ENCODE data around the gene WDR86.

WDR86 gene

DNA sequence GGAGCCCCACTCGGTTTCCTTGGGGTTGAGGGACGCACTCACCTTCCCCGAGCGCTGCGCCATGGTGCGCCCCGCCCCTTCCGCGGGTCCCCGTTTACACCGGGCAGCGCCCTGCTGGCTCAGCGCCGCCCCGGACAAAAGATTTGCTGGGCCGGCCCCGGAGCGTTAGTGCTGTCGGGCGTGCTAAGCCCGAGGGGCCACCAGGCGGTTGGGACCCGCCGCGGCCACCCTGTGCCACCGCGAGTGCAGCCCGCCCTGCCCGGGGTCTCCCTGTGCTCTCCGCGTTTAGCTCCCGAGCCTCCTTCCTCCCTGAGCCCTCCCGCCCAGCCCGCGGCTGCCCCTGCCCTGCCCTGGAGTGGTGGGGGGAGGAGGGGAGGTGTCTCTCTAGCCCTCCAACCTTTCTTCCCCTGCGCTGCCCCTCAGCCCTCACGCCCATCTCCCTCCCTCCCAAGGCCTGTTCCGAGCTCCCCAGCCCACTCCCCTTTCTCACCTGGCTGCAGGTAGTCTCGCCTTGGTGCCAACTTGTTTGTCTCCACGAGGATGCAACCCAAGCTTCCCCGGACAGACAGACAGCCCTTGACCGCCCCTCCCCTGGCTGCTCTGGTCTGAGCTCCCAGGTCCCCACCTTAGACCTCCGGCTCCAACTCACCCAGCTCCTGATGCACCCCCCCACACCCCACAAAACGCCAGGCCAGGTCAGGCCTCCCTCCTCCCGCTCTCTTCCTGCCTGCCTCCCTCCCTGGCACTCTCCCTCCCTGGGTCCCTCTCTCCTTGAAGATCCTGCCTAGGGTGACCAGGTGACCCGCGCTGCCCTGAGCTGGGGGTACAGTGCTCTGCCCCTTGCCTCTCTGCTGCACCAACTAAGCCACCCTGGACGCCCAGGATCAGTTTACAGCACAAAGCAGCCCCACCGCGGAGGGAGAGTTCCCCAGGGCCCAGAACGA is 30.3 kb upstream of the WDR86 start, which contains the start of gene CRYGN:
CRYGN (minus strand) TSS at position 287 of the 944 bp plus-strand sequence; CDS start at position 63, 224 bp downstream.
- DNase-seq = no peak

DNA sequence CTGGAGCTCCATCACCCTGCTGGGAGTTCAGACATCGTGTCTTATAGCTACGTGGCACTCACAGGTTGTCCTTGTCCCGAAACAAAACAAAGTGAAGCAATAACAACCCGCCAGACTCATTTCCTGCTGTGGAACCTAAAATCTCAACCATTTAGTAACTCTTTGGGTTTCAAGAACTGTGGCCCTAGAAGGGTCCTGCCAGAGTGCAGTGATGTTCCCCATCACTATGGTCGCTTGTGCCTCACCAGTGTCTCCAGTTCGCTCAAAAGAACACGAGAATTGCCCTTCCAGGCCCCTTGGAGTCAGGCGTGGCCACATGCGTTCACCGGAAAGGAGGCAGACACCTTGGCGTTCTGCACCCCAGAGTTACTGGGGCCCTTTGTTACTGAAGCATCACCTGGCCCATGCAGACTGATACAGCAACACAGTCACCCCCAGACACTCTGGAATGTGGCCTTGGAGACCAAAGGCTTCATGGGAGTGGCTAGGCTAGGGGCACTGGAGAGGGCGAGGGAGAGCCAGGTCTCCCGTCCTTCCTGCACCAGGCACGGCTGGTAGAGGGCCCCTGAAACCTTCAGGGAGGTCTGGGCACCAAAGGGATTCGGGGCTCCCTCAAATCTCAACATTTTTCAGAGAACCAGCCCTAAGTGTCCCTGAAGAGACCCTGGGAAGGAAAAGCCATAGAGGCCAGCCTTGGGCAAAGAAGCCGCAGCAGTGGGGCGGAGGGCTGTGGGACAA is 29.2 kb upstream of the WDR86 start:
- DNase-seq = no peak

DNA sequence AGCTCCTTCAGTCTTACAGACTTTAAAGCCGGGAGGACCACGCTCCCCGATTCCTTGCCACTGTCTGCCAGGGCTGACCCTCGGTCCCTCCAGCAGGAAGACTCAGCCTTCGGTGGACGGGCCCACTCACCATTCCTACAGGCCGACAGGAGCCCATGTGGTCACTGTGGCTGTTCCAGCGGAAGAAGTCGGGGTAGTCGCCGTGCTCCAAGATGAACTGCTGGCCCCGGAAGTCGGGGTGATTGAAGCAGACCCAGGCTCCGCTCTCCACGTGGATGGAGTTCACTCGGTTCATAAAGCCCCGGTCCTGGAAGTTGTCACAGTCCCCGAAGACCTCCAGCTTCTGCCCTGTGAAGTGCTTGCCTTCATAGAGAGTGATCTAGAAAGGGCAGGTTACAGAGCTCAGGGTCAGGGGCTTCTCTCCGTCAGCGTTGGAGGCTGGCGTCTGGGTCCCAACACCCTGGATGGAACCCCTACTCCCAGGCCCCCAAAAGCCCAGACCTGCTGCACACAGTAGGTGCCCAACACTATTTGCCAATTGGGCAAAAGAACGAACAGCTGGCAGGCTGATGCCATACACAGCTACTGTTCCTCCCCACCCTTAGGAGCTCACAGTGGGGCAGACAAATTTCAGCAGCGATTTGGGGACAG is 28.2 kb upstream of the WDR86 start:
- DNase-seq = no peak

DNA sequence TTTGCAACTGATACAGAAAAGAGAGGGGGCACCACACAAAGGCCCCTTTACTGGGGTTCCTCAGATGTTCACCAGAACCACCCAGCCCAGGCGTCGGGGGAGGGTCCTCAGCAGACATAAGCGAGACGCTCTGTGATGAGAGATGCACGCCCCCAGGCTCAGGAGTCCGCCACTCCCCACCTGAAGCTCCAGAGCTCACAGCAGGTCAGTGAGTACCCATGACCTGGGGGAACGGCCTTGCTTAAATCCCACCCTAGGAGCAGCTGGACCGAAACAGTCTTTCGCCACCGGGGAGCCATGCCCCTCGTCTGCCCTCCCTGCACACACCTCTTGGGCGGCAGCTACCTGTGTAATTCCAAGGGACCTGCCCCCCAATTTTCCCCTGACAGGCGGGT is 27.3 kb upstream of the WDR86 start:
- DNase-seq = no peak

DNA sequence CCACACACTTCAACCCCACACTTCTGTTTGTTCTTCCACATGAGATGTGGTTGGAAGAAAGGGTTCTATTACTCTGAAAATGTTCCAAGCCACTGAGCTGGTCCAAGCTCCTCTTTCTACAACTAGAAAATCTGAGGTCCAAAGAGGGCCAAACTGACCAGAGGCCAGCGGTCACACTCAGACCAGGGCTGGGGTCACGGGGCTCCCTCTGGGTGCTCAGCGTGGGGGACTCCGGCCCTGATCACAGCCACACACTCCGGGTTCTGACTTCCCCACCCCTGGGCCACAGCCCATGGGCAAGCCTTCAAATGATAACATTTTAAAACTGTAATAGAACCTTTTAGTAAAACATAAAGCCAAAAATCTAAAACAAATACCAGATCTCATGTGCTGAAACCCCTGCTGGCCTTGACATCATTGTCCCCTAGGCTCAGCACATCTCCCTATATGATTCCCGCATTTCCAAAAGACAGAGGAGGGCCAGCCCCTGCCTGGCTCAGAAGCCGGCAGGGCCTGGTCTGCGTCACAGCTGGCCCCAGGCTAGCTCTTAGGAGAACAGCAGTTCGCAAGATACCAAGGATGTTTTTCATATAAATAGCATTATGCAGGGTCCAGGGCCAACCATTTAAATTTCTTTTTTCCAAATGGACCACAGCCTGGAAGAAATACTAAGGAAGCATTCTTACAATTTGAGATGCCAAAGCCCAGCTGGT is 26.8 kb upstream of the WDR86 start:
- DNase-seq = no peak

DNA sequence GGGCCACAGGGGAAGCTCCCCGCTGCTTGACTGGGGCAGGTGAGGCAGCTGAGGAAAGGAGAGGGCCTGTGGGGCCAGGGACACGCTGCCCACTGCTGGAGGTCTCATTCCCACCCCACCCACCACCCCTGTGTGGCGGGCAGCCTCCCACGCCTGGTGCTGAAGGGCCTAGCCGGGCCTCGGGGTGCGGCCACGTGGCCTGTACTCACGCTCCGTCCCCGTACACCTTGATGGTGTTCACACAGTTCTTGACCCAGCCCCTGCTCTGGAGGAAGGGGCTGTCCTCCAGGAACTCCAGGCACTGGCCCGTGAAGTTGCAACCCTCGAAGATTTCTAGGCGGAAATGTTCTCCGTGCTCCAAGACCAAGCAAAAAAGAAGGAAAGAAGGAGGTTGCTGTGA is 26.1 kb upstream of the WDR86 start:
- DNase-seq = no peak

DNA sequence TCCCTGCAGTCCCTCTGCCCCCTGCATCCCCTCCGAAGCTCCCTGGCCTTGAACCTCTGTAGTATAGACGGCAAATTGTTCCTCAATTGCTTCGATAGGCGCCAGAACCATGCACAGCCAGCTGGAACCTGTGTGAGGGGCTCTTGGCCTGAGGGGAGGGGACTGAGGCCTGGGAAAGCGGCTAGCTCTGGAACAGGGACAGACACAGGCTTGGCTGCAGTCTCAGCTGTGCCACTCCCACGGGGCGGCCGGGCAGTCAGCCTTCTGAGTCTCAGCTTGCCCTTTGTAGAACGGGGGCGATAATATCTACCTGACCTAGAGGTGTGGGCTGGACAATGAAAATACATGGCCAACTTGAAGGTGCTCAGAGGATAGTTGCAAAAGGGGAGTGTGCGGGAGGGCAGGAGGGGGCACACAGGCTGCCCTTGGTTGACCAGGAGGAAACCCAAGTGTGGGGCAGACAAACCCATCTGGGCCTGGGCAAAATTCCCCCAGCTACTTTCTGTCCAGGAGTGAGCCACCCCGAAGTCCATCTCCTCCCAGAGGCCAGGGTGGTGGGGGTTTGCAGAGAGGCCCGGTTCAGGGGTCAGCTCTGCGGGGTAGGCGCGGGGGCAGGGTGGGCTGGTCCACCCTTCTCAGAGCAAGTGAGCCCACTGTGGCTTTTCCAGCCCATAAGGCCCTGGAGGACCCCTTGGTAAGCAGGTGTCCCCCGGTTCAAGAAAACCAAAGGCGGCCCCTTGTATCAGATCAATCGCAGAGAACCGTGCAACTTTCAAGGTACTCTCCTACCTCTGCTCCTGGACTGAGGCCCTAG is 25.5 kb upstream of the WDR86 start:
- DNase-seq = no peak

DNA sequence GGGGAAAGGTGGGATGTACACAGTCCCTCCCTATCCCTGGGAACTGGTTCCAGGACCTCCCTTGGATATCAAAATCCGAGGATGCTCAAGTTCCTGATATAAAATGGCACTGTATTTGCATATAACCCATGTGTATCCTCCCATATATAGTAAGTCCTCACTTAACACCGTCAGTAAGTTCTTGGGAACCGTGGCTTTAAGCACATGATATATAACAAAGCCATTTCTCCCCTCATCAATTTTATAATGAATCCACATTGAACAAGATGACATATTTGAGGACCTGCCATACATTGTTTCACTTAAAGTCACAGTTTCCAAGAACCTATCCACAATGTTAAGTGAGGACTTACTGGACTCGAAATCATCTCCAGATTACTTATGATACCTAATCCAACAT is 24.7 kb upstream of the WDR86 start:
- DNase-seq = no peak

DNA sequence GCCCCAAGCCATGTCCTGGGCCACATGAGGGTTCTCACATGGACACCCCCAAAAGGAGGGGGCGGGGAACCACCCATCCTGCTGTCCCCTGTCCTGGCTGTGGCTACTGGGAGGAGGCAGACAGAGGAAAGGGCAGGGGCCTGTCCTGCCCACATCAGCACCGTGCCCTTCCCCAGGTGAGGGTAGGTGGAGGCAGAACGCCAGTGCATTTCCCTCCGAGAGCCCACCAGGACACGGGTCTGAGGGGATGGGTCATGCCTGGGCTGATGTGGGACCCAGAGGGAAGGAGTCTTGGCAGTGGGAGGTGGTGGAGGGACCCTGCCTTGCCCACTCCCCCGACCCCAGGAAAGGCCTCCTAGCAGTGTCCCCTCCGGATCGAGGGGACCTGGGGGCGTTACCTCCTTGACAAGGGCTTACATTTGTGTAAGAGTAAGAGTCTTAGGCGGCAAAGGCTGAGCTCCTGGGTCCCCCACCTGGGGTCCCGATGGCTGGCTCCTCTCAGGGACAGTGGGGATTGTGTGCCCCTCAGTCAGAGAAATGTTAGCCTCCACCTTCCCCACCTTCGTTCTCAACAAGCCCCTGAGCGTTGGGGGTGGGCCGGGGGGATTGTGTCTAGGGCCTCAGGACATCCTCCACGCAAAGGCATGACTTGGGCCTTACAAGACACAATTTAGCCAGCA is 24.0 kb upstream of the WDR86 start:
- DNase-seq = no peak

DNA sequence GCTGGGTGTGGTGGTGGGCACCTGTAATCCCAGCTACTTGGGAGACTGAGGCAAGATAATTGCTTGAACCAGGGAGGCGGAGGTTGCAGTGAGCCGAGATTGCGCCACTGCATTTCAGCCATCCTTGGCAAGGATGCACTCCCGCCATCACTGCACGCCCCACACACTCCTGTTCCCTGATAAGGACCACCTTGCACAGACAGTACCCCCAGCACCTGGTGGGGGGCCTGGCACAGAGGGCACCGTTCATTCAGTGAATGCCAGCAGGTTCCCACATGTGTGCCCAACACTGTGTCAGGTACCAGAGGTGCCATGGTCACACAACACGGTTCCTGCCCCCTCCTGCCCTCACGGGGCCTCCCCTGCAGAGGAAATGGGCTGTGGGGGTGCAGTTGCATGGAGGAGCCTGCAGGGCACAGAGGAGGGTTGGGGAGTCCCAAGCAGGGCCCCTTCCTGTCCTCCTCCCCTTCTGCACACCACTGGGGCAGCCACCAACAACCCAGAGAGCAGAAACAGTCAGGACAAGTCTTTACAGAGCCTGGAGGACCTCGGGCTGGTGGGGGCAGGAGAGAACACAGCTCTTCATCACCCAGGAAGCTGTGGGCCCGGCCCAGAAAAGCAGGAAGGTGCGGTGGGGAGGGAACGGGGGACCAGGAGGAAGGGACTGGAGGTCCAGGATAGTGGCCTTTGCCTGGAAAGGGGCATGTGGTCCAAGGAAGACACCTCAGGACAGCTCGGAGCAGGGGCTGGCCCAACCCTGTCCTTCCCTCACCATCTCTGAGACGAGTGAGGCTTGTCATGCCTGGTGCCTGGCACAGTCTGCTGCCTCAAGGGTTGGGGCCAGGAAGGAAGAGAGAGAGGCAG is 23.1 kb upstream of the WDR86 start:
- DNase-seq = no peak

DNA sequence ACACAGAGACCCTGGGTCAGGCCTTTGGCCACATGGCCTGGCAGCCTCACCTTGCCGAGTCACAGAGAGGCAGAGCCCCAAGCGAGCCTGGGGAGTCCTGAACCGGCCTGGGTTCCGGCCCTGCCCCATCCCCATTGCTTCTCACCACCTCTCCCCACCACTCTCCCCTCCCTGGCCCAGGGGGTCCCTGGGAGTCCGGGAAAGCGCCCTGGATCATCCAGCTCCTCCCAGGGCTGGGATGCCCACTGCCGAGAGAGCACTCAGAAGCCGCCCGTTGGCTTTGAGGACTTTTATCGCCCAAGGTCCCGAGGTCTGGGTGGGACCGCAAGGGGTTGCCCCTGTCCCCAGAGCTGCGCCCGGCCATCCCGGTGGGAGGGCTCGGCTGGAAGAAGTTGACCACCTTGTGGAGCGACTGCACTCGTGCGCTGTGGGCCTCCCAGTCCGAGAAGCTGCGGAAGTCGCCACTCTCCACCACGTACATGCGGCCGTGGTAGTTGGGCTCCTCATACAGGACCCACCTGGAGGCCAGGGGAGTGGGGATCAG is 22.0 kb upstream of the WDR86 start:
- DNase-seq = no peak

DNA sequence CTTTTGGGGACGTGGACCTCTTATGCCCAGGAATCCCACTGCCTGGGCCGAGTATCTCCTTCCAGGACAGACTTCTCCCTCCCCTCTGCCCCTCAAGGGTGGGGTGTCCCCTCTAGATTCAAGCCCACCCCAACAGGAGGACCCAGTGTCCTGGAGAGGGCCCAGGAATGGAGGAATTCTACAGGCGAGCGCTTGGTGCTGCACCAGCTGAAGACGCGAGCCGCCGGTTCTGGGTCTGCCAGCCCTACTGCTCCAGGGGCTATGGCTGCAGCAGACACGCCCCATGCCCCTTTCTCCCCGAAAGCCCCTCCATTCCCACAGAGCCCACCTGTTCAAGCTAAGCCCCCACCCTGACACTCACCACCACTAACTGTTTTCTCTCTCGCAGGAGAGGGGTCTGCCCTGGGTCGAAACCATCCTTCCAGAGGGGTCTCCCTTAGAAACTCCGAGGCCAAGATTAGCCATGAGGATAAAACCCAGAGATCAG is 21.5 kb upstream of the WDR86 start:
- no peak for DNase-seq

DNA sequence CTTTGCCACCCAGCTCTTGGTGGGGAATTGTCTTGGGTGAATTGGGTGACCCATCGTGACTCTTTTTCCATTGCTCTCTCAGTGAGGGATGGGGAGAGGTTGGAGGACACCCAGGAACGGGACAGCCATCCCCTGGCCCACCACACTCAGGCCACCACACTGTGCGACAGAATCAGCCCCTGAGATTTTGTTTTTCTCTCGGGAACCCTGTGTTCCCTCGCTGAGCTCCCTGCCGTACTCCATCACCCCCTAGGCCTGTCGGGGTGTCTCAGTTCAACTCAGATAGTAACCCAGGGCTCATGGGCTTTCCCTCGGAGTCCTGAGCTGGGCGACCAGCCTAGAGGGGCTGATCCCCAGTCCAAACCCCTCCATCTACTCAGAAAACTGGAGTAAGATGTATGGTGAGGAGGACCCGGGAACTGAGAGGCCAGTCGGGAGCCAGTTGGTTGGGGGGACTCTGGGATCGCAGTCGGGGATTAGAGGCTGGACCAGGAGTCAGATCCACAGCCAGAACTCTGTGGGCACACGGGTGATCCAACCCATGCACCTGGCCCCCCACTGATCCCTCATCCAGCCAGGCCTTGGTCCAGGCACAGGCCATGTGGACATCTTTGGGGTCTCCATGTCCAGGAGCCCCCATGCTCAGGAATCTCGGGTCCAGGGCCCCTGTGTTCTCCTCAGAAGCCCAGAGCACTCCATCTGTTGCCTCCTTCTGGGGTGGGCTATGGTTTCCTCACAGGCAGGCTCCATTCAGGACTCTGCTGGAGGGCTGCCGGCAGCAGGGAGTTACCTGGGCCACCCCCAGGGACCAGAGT is 20.8 kb upstream of the WDR86 start:
- DNase-seq = no peak

DNA sequence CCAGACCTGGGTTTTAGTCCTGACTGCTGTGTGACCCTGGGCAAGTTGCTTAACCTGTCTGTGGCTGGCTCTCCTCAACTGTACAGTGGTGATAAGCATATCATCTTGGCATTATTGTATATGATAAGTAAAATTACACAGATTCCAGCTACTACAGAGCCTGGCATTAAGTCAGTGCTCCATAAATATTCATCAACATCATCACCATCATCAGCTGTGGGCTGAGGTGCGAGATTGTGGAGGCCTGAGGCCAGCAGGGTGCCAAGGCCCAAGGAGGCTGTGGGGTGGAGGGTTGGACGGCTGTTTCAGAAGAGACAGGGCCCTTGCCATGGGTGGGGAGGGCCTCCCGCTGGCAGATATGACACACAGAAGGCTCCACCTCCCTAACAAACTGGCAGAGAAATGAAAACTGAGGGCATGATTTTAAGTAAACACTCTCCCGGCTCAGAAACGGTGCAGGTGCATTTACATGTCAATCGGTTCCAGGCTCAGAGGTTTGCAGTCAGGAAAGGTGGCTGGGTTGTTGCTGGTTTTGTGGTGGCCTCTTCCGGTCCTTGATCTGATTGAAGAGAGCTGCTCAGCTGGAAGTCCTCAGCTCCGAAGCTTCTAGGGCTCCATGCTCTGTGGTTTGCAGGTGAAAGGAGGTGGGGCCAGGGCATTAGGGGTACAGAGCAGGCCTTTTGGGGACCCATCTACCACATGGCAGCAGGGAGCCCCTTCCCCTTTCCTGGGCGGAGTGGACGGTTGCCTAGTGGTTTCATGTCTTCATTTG is 19.9 kb upstream of the WDR86 start:
- no peak for DNase-seq

DNA sequence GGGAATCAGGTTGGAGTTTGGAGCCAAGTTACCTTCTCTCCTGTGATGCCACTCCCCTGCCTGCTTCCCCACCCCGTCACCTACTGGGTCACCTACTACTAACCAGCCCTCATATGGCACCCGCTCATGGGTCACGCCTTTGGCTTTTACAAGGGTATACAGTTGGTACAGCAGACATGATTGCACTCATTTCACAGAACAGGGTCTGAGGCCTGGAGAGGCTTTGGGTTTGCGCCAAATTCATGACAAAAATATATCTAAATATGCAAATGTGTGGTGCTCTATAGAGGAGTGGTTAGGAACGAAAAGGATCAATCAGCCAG is 19.4 kb upstream of the WDR86 start:
- no peak for DNase-seq

DNA sequence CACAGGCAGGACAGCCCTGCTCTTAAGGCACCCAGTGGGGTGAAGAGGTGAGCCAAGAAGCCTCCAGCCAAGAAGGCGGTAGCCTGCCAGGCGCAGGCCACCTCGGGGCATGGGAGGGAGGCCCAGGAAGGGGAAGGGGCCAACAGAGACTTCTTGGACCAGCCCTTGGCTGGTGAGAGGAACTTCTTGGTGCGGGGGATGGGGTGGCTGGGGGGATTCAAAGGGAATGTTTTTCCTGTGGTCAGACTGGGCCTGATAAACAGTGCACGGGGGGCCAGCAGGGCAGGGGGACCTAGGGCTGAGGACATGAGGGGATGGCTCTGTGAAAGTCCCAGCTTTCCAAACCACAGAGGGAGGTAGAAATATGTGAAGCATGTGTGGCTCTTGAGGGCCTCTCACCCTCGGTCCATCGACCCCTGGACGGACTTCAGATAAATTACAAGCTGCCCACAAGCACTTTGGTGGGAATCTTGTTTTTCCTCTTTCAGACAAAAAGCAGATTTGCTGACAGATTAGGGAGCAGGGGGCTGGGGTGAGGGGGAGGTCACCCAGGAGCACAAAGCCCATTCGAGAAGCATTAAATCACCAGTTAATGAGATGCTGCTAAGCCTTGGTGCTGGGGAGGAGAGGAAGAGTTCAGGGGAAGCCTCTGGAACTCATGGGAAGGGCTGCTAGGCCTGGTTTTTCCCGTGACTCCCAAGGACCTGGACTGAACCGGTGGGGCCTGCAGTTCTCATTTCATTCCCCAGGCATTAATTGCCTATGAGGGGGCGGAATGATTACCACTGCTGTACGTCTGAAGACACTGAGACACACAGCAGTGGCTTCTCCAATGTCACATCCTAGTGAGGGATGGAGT is 18.8 kb upstream of the WDR86 start:
- no peak for DNase-seq

DNA sequence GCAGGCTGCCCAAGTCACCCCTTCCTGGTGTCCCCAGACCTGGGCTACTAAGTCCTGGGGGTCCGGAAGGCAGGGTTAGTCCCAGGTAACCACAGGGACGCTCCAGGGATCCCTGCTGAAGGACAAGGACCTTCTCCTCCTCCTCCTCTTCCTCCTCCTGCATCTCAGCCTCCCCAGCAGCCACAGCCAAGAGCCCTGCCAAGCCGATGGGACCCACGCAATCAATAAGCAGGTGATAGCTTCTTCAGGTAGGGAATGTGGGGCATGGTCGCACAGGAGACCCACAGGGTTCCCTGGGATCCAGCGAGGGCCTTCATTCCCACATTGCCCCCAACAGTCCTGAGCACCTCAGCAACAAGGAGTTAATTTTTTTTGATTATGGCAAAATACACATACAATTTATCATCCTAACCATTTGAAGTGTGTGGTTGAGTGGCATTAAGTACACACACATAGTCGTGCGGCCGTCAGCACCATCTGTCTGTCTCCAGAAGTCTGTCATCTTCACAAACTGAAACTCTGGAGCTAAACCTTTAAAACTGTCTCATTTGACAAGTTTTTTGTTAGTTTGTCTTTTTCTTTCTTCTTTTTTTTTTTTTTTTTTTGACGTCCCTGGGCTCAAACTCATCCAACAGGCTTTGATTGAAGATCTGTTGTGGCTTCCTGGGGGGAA is 18.0 kb upstream of the WDR86 start:
- DNase-seq = no peak
